Lower lobe of right lung (tissue), 2 donors: ENCODE results near the gene UNC119B. TPM values are rescaled to one million over a fixed set of nuclear protein-coding genes. Genes with fewer than 3 reads are reported as not detected.
A peak's percentile ranks its signal among the peaks of the same experiment; 100 is the strongest.

ENCODE experiments used
- ATAC-seq, 2 donors: fragments of 200-7000 bp; cut with Tn5 transposase; one replicate each; pipeline ENCODE4 v1.9.1; 2020 to 2022; ENCODE audit warnings: mild to moderate bottlenecking in 2 of 2, moderate library complexity in 2 of 2
- DNase-seq: peaks from one replicate; pipeline ENCODE4 v3.0.0-alpha.2; 2020
- H3K27ac ChIP-seq: fragments of 200-600 bp; one replicate; pipeline ENCODE4 v1.8.0; 2022
- H3K27me3 ChIP-seq: fragments of 200-600 bp; one replicate; pipeline ENCODE4 v1.8.0; 2022; ENCODE audit warnings: low read depth
- H3K36me3 ChIP-seq: fragments of 200-600 bp; one replicate; pipeline ENCODE4 v1.8.0; 2022; ENCODE audit warnings: mild to moderate bottlenecking
- H3K4me1 ChIP-seq: fragments of 200-600 bp; one replicate; pipeline ENCODE4 v1.8.0; 2022
- H3K4me3 ChIP-seq: fragments of 200-600 bp; one replicate; pipeline ENCODE4 v1.8.0; 2022; ENCODE audit warnings: mild to moderate bottlenecking
- H3K9me3 ChIP-seq: fragments of 200-600 bp; one replicate; pipeline ENCODE4 v1.8.0; 2022
- CTCF ChIP-seq: fragments of 200-600 bp; IDR thresholded peaks from one replicate; pipeline ENCODE4 v1.8.0; 2022; ENCODE audit warnings: antibody characterized with exemption, mild to moderate bottlenecking
- intact Hi-C: fragments of 100-400 bp; cut with DNase I; formaldehyde crosslinking; loops from one replicate; pipeline ENCODE4 v1.11.0; 2022
- total RNA-seq: library from RNA; stranded (reverse); fragmentation: NEBNext Ultra II Directional; extraction: Animal tissue kit (Norgen Biotek cat#: 25700); gene quantifications from one replicate; pipeline ENCODE4 v1.2.1, GENCODE V29; 2021
- donor health status: DM: no; HTN: yes; CAD: no; lungs with severe emphysema.

UNC119B gene
- total RNA-seq, 1 donor from 2014 or later, result 27.1 TPM

- ATAC-seq, result peak; percentile 82 to 85
- H3K27me3 ChIP-seq, result no peaks in the 10 kb centered on the region
- no peak for TF ChIP-seq CTCF
- peak overlapping the region; percentile 71 for H3K27ac ChIP-seq
- H3K4me1 ChIP-seq, result peaks cover 11% of the 10 kb centered on the region
- H3K4me3 ChIP-seq, result no peak overlapping the region
- H3K36me3 ChIP-seq, result peaks cover 57% of the 10 kb centered on the region
- intact Hi-C loops, result no loop called here
- no peak for DNase-seq
- H3K9me3 ChIP-seq, result no peaks in the 10 kb centered on the region
These were observed 51.3 kb downstream of the UNC119B start for GRCh38 chr12:120761519-120761934.

DNA sequence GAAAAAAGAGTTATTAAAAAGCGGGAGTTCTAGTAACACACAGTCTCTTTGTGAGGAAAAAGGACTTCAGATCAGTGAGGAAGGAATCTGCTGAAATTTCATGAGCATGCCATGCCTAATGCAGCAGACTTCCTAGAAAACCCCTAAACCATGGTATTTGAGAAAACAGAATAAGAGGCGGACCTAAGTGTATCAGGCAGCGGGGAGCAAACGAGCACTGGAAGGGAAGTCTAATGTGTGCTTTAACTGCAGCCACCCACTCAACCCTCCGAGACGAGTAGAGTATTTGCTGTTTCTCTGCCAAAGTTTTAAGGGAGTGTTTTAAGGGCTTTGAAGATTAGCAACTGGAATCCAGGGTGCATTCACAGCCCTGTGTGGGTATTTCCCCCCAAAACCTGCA, 51.8 kb downstream of the UNC119B start:
- peaks cover 62% of the 10 kb centered on the region for H3K36me3 ChIP-seq
- no peaks in the 10 kb centered on the region for H3K9me3 ChIP-seq
- DNase-seq (no peak), ATAC-seq (peak; percentile 71 to 92)
- intact Hi-C loops, result no loop called here
- no peak for TF ChIP-seq CTCF
- no peaks in the 10 kb centered on the region for H3K27me3 ChIP-seq
- peaks cover 11% of the 10 kb centered on the region for H3K4me1 ChIP-seq
- peak overlapping the region; percentile 71 for H3K27ac ChIP-seq
- no peak overlapping the region for H3K4me3 ChIP-seq

DNA sequence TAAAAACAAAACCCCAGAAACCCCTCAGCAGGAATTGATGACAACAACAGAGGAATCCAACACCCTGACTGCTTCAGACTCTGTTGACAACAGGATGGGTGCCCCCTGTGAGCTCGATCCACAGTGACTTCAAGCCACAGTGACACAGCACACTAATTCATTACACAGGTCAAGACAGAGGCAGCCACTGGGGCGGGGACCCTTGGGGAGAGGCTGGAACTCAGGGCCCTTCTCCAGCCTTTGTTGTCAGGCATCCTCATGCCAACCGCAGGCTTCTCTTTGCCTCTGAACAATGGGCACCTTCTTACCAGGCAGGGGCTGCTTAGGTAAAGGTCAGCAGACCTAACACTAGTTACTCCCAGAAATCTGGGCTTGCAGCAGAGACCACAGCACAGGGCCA, 53.0 kb downstream of the UNC119B start:
- Histone ChIP-seq H3K36me3 (peaks cover 74% of the 10 kb centered on the region), H3K4me1 (peaks cover 22% of the 10 kb centered on the region), H3K27ac (peak overlapping the region; percentile 6), H3K4me3 (no peak overlapping the region), H3K27me3 (no peaks in the 10 kb centered on the region), H3K9me3 (no peaks in the 10 kb centered on the region)
- intact Hi-C loops, result no loop called here
- TF ChIP-seq CTCF, result no peak
- ATAC-seq, result no peak
- no peak for DNase-seq

DNA sequence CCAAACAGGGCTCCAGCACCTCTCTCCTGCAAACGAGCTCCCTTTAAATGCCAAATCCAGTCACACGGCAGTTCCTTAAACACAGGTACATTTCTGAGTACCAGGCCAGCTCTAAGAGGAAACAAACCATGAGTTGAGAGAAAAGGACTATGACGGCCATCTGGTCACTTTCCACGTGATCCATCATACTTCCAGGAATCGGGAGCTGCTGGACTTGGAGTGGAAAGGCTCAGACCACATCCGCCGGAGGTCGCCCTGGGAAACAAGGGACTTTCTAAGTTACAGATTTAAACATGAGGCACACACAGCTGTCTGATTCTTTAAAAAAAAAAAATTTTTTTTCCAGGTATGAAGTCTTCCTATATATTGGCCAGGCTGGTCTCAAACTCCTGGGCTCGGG, 54.6 kb downstream of the UNC119B start:
- Histone ChIP-seq H3K27me3 (no peaks in the 10 kb centered on the region), H3K4me1 (peaks cover 25% of the 10 kb centered on the region), H3K36me3 (peaks cover 83% of the 10 kb centered on the region), H3K9me3 (no peaks in the 10 kb centered on the region), H3K27ac (no peak overlapping the region), H3K4me3 (no peak overlapping the region)
- DNase-seq (no peak), ATAC-seq (no peak)
- no peak for TF ChIP-seq CTCF
- intact Hi-C loops, result no loop called here

GRCh38 chr12:120766566-120766965, 56.3 kb downstream of the UNC119B start:
- no peak for TF ChIP-seq CTCF
- Histone ChIP-seq H3K27ac (no peak overlapping the region), H3K36me3 (peaks cover 88% of the 10 kb centered on the region), H3K4me1 (peaks cover 23% of the 10 kb centered on the region), H3K9me3 (no peaks in the 10 kb centered on the region), H3K27me3 (no peaks in the 10 kb centered on the region), H3K4me3 (no peak overlapping the region)
- DNase-seq (no peak), ATAC-seq (no peak)
- intact Hi-C loops, result no loop called here
